Vagina (tissue), 2 donors: ENCODE data around the gene PPRC1. TPM values are rescaled to one million over a fixed set of nuclear protein-coding genes. Genes with fewer than 3 reads are reported as not detected.

Experiments
- DNase-seq, 2 donors: peaks; one replicate each; pipeline ENCODE4 v3.0.0-alpha.2; 2017; ENCODE audit errors: extremely low spot score in 2 of 2
- H3K27ac ChIP-seq: fragments of 200-600 bp; sonication (generic); one replicate; pipeline ENCODE4 v1.5.1; 2019
- H3K27me3 ChIP-seq: fragments of 200-600 bp; sonication (generic); one replicate; pipeline ENCODE4 v1.5.1; 2019
- H3K36me3 ChIP-seq, 2 donors: fragments of 200-600 bp; sonication (generic); one replicate each; pipeline ENCODE4 v1.5.1; 2017 to 2019
- H3K4me1 ChIP-seq: fragments of 200-600 bp; sonication (generic); one replicate; pipeline ENCODE4 v1.5.1; 2019
- H3K4me3 ChIP-seq, 2 donors: fragments of 200-600 bp; sonication (generic); 1 replicate in 1 of 2; 2 replicates in 1 of 2; pipeline ENCODE4 v1.5.1; 2016 to 2019
- H3K9me3 ChIP-seq: fragments of 200-600 bp; sonication (generic); one replicate; pipeline ENCODE4 v1.5.1; 2019
- CTCF ChIP-seq, 3 experiments: fragments of 450-650 bp in 2 of 3; fragments of 200-600 bp in 1 of 3; sonication (generic) in 1 of 3; IDR thresholded peaks; one replicate each; pipeline ENCODE4 v1.5.1; 2017 to 2019; ENCODE audit warnings: antibody characterized with exemption in 3 of 3, mild to moderate bottlenecking in 2 of 3, moderate library complexity in 2 of 3
- POLR2A ChIP-seq, 2 donors: fragments of 450-650 bp; IDR thresholded peaks; one replicate each; pipeline ENCODE4 v1.6.1; 2017; ENCODE audit warnings: antibody characterized with exemption in 2 of 2, mild to moderate bottlenecking in 2 of 2, moderate library complexity in 2 of 2
- POLR2AphosphoS5 ChIP-seq, 2 donors: sonication (generic); formaldehyde crosslinking; IDR thresholded peaks; one replicate each; pipeline ENCODE4 v1.9.0; 2017; ENCODE audit warnings: antibody characterized with exemption in 2 of 2, mild to moderate bottlenecking in 2 of 2, low read depth in 1 of 2; ENCODE audit not compliant: insufficient read depth in 1 of 2
- intact Hi-C: fragments of 100-400 bp; cut with DNase I; formaldehyde crosslinking; loops from one replicate; pipeline ENCODE4 v1.15.1; 2023
- total RNA-seq: library from RNA; depleted of rRNA; stranded (reverse); fragments of >200 nt; gene quantifications from one replicate; pipeline ENCODE4 v1.2.3, GENCODE V29; 2016

The PPRC1 gene, protein sequence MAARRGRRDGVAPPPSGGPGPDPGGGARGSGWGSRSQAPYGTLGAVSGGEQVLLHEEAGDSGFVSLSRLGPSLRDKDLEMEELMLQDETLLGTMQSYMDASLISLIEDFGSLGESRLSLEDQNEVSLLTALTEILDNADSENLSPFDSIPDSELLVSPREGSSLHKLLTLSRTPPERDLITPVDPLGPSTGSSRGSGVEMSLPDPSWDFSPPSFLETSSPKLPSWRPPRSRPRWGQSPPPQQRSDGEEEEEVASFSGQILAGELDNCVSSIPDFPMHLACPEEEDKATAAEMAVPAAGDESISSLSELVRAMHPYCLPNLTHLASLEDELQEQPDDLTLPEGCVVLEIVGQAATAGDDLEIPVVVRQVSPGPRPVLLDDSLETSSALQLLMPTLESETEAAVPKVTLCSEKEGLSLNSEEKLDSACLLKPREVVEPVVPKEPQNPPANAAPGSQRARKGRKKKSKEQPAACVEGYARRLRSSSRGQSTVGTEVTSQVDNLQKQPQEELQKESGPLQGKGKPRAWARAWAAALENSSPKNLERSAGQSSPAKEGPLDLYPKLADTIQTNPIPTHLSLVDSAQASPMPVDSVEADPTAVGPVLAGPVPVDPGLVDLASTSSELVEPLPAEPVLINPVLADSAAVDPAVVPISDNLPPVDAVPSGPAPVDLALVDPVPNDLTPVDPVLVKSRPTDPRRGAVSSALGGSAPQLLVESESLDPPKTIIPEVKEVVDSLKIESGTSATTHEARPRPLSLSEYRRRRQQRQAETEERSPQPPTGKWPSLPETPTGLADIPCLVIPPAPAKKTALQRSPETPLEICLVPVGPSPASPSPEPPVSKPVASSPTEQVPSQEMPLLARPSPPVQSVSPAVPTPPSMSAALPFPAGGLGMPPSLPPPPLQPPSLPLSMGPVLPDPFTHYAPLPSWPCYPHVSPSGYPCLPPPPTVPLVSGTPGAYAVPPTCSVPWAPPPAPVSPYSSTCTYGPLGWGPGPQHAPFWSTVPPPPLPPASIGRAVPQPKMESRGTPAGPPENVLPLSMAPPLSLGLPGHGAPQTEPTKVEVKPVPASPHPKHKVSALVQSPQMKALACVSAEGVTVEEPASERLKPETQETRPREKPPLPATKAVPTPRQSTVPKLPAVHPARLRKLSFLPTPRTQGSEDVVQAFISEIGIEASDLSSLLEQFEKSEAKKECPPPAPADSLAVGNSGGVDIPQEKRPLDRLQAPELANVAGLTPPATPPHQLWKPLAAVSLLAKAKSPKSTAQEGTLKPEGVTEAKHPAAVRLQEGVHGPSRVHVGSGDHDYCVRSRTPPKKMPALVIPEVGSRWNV (N-terminal part only)
- total RNA-seq = 29.5 TPM

DNA sequence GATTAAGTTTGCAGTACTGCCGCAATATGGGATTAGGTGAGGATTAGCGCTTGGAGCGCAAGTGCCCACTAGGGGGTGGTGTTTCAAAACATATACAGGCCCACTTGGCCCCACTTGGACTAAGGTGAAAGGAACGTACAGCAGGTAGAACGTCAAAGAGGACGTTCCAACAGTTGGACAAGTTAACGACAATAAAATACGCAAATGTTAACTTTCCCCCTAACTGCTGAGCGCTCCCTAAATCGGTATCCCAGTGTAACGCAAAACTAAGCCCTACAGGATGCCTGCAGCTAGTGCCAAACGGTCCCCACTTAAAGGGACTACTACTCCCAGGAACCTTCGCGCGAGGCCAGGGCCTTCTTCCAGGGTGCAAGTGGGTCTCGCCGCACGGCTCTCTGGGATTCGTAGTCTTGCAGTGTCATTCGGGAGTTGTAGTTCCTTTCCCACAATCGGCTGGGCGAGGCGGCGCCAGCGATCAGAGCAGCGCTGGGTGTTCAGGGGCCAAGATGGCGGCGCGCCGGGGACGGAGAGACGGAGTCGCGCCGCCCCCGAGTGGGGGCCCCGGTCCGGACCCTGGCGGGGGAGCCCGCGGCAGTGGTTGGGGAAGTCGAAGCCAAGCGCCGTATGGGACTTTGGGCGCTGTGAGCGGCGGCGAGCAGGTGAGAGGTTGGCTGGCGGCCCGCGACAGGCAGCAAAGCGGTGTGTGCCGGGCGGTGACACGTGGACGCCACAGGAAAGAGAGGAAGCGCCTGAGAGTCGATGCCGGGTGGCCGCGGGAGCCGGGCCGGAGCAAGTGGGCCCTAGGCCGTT lies at the start of gene PPRC1:
Gene PPRC1, plus strand, starts transcription at position 478 of the 810 bp plus-strand sequence. Its CDS starts 29 bp downstream, at position 507.
- H3K4me1 ChIP-seq = peaks cover 37% of the 10 kb centered on the region

GRCh38 chr10:102083541-102083940 lies 49.3 kb upstream of the PPRC1 start:
- H3K27me3 ChIP-seq = no peaks in the 10 kb centered on the region
- H3K36me3 ChIP-seq = no peaks in the 10 kb centered on the region
- intact Hi-C loops = no loop called here
- no peak overlapping the region for H3K4me3 ChIP-seq
- no peaks in the 10 kb centered on the region for H3K4me1 ChIP-seq
- H3K27ac ChIP-seq = no peak overlapping the region
- H3K9me3 ChIP-seq = no peaks in the 10 kb centered on the region
- no peak for DNase-seq
- TF ChIP-seq CTCF (IDR thresholded peaks at IDR 0.05) = no peak
- no peak for TF ChIP-seq POLR2A (IDR thresholded peaks at IDR 0.05)
- TF ChIP-seq POLR2AphosphoS5 (IDR thresholded peaks at IDR 0.05; ENCODE audit: insufficient read depth in 1 of 2, low read depth in 1 of 2) = no peak

More for the DNA sequence above, at the start of gene PPRC1:
- H3K9me3 ChIP-seq = no peaks in the 10 kb centered on the region
- peak in 1 of 2 donors; percentile 99 for DNase-seq
- peak within 1 kb of the TSS; percentile 83 to 97 for H3K4me3 ChIP-seq
- TF ChIP-seq CTCF (IDR thresholded peaks at IDR 0.05) (peak; percentile 62 to 98 (median 93)), POLR2A (IDR thresholded peaks at IDR 0.05) (peak in 1 of 2 donors; percentile 77), POLR2AphosphoS5 (IDR thresholded peaks at IDR 0.05; ENCODE audit: insufficient read depth in 1 of 2, low read depth in 1 of 2) (peak; percentile 98)
- no peaks in the 10 kb centered on the region for H3K36me3 ChIP-seq
- intact Hi-C loops = loop anchor here (2.0 kb wide), 1 partner anchor 20 kb away; the partner anchor contains the start of gene NOLC1
- H3K27me3 ChIP-seq = no peaks in the 10 kb centered on the region
- peak within 1 kb of the TSS; percentile 86 for H3K27ac ChIP-seq

DNA sequence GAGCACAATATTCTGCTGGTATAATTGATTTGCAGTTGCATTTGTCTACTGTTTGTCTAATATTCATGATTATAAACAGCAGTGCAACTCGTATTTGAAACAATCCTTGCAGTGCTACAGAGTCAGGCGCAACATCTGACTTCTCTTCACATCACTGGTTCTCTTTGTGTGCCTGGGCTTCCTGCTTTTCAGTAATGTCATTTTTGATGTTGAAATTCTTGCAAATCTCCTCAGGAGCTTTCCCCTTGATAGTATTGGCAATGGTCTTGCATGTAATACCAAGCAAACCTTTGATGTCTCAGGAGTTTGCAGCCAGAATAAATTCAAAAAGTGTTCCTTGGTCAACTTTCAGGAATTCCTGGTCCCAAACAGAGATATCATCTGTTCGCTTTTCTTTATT lies 47.5 kb upstream of the PPRC1 start:
- no peaks in the 10 kb centered on the region for H3K9me3 ChIP-seq
- no peaks in the 10 kb centered on the region for H3K4me1 ChIP-seq
- TF ChIP-seq POLR2A (IDR thresholded peaks at IDR 0.05) = no peak
- no peak for TF ChIP-seq CTCF (IDR thresholded peaks at IDR 0.05)
- no peak for TF ChIP-seq POLR2AphosphoS5 (IDR thresholded peaks at IDR 0.05; ENCODE audit: insufficient read depth in 1 of 2, low read depth in 1 of 2)
- no peak overlapping the region for H3K4me3 ChIP-seq
- H3K27me3 ChIP-seq = no peaks in the 10 kb centered on the region
- no peaks in the 10 kb centered on the region for H3K36me3 ChIP-seq
- no peak overlapping the region for H3K27ac ChIP-seq
- DNase-seq = no peak
- intact Hi-C loops = no loop called here

DNA sequence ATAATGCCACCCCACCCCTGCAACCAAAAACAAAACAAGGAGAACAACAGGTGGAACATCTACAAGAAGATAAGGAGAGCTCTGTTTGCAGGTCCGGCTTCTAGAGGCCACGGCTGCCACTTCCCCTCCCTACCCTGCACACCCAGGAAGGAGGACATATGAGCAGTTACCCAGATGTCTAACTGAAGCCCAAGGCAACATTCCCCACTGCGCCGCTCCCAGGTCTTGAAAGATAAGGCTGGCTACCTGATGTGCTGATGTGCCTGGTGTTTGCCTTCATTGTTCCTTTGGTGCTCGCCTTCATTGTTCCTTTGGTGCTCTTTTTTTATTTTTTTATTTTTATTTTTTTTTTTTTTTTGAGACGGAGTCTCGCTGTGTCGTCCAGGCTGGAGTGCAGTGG lies 46.6 kb upstream of the PPRC1 start:
- Histone ChIP-seq H3K27me3 (no peaks in the 10 kb centered on the region), H3K9me3 (no peaks in the 10 kb centered on the region), H3K4me1 (no peaks in the 10 kb centered on the region), H3K36me3 (no peaks in the 10 kb centered on the region), H3K27ac (no peak overlapping the region), H3K4me3 (no peak overlapping the region)
- intact Hi-C loops = no loop called here
- no peak for DNase-seq
- no peak for TF ChIP-seq POLR2AphosphoS5 (IDR thresholded peaks at IDR 0.05; ENCODE audit: insufficient read depth in 1 of 2, low read depth in 1 of 2)
- no peak for TF ChIP-seq POLR2A (IDR thresholded peaks at IDR 0.05)
- TF ChIP-seq CTCF (IDR thresholded peaks at IDR 0.05) = no peak
